Activated effector memory CD4-positive, alpha-beta T cell treated with Interleukin-2 at 50 U/mL for 16 hours (primary cell): ENCODE data around the gene RPS18.
"Not testable (repeated sequence)": the region's sequence is repeated elsewhere in the genome, so short reads cannot be mapped to it uniquely, and the experiment has no call there.

Experiments
- DNase-seq: peaks from one replicate; pipeline ENCODE4 v3.0.0-alpha.2; 2020

The RPS18 gene

GRCh38 chr6:33273129-33273923 is 1.5 kb downstream of the RPS18 start:
- no peak for DNase-seq

- DNase-seq: no peak
These were observed 2.3 kb downstream of the RPS18 start for GRCh38 chr6:33273924-33274902.

- not testable (repeated sequence) for DNase-seq
These were observed 4.1 kb downstream of the RPS18 start for GRCh38 chr6:33275795-33276580.

GRCh38 chr6:33276581-33276863 is 4.6 kb downstream of the RPS18 start:
- no peak for DNase-seq

- DNase-seq: peak; percentile 66
These were observed 5.2 kb downstream of the RPS18 start, which contains the start of gene B3GALT4 for GRCh38 chr6:33276864-33277662. Gene B3GALT4, plus strand, starts transcription at chr6:33277123. Its CDS starts 297 bp downstream, at chr6:33277420.

GRCh38 chr6:33277663-33278391 is 6.0 kb downstream of the RPS18 start:
- no peak for DNase-seq

GRCh38 chr6:33278392-33278741 is 6.5 kb downstream of the RPS18 start:
- no peak for DNase-seq

GRCh38 chr6:33278810-33279209 is 6.9 kb downstream of the RPS18 start:
- DNase-seq: no peak

GRCh38 chr6:33279257-33279695 is 7.4 kb downstream of the RPS18 start:
- no peak for DNase-seq

- DNase-seq: no peak
These were observed 8.2 kb downstream of the RPS18 start for GRCh38 chr6:33279971-33280511.

- no peak for DNase-seq
These were observed 8.7 kb downstream of the RPS18 start for GRCh38 chr6:33280539-33280938.

- not testable (repeated sequence) for DNase-seq
These were observed 13.3 kb downstream of the RPS18 start for GRCh38 chr6:33285214-33285613.

GRCh38 chr6:33286946-33287914 is 15.4 kb downstream of the RPS18 start:
- no peak for DNase-seq

GRCh38 chr6:33288141-33288920 is 16.5 kb downstream of the RPS18 start:
- no peak for DNase-seq

GRCh38 chr6:33288921-33289783 is 17.3 kb downstream of the RPS18 start, which contains the start of the genes PFDN6 and WDR46:
Gene PFDN6, plus strand, starts transcription at chr6:33289601. Its CDS starts 256 bp downstream, at chr6:33289857.
Gene WDR46, minus strand, starts transcription at chr6:33289239. Its CDS starts 69 bp downstream, at chr6:33289170.
- DNase-seq: peak; percentile 75

GRCh38 chr6:33289784-33290315 is 18.0 kb downstream of the RPS18 start:
- no peak for DNase-seq

GRCh38 chr6:33290459-33290858 is 18.6 kb downstream of the RPS18 start:
- DNase-seq: no peak
